Urothelium cell line (cell line): Measurements from ENCODE around the gene CORO1C.

Source experiments
- DNase-seq: peaks from one replicate; pipeline ENCODE4 v3.0.0; 2011; ENCODE audit warnings: low spot score, mixed read lengths
- FAIRE-seq: peaks from 2 replicates; lab custom pipeline; 2011; peaks lifted over from hg19 to GRCh38; lab: Jason Lieb, UNC

CORO1C gene

DNA sequence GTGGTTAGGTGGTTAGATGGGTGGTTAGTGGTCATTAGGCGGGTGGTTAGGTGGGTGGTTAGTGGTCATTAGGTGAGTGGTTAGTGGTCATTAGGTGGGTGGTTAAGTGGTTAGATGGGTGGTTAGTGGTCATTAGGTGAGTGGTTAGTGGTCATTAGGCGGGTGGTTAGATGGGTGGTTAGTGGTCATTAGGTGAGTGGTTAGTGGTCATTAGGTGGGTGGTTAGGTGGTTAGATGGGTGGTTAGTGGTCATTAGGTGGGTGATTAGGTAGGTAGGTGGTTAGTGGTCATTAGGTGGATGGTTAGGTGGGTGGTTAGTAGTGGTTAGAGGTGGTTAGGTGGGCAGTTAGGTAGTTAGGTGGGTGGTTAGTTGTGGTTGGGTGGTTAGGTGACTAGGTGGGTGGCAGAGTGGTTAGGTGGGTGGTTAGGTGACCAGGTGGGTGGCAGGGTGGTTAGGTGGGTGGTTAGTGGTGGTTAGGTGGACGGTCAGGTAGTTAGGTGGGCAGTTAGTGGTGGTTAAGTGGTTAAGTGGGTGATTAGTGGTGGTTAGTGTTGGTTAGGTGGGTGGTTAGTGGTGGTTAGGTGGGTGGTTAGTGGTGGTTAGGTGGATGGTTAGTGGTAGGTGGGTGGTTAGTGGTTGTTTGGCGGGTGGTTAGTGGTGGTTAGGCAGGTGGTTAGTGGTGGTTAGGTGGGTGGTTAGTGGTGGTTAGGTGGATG is 125.5 kb downstream of the CORO1C start:
- no peak for FAIRE-seq
- no peak for DNase-seq

DNA sequence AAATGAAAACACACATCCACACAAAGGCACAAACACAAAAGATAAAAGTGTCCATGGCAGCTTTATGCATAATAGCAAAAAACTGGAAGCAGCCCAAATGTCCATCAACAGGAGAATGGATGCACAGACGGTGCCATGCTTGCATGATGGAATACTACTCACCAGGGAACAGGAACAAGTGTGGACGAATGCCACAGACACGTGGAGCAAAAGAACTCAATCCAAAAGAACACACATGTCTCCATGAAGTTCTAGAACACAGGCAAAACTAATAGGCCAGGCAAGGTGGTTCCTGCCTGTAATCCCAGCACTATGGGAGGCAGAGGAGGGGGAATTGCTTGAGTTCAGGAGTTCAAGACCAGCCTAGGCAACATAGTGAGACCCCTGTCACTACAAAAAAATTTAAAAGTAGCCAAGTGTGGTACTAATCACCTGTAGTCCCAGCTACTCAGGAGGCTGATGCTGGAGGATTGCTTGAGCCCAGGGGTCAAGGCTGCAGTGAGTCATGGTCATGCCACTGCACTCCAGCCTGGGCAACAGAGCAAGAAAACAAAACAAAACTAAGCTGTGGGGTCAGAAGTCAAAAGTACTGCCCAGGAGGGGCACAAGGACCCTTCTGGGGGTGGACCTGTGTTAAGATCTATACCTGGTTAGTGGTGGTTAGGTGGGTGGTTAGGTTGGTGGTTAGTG is 126.2 kb downstream of the CORO1C start:
- FAIRE-seq (no peak), DNase-seq (no peak)

DNA sequence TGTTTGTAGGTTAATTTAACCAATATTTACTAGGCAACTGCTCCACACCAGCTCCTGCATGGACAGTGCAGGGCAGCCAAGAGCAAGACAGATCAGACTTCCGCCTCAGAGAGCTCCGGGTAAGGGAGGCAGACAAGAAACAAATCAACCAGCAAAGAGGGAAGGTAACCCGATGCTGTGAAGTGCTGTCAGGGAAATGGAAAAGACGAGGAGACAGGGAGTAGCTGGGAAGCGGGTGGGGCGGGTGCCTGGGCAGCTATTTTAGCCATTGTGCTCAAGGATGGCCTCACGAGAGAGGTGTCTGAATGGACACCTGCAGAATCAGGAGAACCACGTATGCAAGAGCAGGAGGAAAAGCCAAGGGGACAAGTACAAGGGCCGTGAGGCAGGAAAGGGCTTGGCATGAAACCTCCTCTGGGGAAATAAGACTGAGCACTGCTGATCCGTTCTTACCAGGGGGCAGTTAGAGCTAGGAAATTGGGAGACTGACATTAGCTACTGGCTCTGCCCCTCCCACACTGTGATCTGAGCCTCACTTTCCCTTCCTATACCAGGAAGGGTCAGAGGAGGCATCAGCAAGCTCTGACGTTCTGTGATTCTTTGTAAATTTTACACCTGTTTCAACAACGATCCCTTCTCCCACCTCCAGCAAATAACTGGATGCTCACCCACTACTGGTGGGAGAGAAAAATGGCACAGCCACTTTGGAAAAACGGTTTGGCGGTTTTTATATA is 126.9 kb downstream of the CORO1C start:
- DNase-seq: no peak
- FAIRE-seq: no peak

DNA sequence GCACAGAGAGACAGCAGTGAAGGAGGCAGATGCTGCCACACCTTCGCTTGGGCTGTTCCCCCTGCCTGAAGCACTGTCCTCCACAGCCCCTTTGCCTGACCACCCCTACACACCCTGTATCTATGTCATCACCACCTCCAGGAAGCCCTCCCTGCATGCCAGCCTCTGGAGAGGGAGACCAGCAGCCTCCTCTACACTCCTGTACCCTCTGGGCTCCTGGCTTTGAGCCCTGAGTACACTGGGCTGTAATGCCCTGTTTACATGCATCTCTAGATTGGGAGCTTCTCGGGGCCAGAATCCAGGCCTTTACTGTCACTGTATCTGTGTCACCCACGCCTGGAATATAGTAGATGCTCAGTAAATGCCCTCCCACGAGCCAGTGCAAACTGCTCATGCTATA is 127.6 kb downstream of the CORO1C start:
- no peak for FAIRE-seq

DNA sequence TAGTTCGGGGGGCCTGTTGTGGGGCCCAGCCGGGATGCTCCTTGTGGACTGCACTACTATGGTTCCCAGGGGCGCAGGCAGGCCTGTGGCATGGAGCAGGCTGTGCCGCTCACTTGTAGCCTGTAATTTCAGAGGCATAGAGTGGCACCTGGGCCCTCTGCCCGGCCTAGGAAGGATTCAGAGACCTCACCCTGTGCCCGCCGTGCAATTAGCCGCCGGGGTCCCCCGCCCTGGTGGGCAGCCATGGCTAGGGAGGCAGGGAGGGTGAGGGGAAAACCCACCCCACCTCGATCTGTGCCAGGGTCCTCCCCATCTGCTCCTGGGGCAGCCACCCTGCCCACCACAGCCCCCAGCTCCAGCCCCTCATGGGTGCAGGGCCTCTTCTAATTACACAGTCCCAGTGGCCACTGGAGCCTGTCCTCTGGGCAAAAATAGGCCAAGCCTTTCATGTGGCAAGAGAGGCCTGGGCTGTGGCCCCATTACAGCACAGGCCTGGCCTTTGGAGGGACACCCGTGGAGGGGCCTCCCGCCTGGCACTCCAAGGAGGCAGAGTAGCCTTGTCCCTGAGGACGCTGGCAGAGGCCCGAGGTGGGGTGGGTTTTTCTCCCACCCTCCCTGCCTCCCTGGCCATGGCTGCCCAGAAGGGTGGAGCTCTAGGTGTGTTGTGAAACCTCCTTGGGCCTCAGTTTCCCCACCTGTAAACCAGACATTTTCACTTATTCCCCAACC is 128.2 kb downstream of the CORO1C start:
- DNase-seq (no peak), FAIRE-seq (no peak)

More for the DNA sequence above, 127.6 kb downstream of the CORO1C start:
- DNase-seq: no peak

DNA sequence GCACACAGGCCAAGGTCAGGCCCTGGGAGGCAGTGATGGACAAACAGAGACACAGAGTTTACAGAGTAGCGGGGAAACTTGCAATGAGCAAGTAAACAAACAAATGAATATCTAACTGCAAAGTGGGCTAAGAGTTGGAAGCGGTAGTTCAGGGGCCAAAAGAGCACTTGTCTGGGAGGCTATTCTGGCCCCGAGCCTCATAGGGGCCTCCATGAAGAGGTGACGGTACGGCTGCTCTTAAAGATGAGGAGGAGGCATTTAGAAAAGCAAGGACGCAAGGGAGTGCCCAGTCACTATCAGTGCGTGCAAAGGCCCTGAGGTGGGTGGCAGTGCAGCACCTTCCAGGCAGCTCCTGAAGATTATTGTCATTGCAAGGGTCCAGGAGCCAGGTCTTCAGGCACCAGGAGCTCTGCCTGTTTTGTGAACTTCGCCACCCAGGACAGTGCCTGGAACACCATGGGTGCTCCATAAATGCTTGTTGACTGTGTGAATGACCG is 129.1 kb downstream of the CORO1C start:
- DNase-seq (no peak), FAIRE-seq (no peak)

DNA sequence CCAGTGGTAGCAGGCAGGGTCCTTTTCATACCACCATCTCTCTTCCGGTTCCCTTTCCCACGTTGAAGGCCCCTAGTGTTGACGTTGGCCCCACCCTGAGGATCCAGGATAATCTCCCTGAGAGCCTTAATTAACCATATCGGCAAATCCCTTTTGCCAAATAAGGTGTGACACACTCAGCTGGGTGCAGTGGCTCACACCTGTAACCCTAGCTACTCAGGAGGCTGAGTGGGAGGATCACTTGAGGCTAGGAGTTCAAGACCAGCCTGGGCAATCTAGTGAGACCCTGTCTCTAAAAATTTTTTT is 130.7 kb downstream of the CORO1C start:
- no peak for FAIRE-seq

DNA sequence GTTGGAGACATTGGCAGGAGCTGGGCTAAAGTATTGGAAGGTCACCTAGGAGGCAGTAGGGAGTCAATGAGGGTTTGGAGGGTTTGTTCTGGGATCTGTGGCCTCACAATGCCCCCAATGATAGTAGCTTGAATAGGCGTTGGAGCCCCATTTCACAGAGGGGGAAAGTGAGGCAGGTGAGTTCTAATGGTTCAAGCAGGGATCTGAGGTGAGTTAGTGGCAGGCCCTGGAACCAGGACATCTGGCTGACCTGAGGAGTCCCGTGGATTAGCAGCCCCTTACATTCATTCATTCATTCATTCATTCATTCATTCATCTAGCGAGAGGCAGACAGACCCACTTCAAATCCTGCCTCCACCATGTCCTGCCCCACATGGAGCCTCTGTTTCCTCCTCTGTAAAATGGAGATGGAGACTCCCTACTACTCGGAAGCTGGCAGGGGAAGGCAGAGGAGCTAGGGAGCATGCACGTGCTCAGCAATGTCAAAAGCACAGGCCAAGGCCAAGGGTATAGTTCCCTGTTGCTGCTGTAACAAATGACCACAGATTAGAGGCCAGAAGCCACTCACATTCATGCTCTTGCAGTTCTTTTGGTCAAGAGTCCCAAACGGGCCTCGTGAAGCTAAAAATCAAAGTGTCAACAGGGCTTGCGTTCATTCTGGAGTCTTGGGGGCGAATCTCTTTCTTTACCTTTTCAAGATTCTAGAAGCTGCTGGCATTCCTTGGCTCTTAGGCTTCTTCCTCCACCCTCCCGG is 131.2 kb downstream of the CORO1C start:
- no peak for FAIRE-seq
- DNase-seq: no peak

More for the DNA sequence above, 130.7 kb downstream of the CORO1C start:
- DNase-seq: no peak

DNA sequence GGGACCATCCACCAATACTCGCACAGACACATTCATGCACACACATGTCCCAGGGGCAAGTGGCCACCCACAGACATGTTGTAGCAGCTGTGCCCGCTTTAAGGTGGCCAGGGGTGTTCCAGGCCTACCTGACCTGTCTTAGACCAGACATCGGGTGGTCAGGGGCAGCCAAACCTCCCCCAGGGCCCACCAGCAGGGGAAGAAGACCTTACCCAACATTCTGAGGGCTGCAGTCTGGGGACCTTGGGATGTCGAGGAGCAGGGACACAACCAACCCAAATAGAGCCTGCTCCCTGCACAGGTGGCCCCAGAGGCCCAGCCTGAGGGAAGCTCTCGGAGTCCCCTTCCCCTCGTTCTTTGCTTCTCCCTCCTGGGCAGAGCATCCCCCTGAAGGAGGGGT is 131.8 kb downstream of the CORO1C start:
- no peak for DNase-seq
- no peak for FAIRE-seq

DNA sequence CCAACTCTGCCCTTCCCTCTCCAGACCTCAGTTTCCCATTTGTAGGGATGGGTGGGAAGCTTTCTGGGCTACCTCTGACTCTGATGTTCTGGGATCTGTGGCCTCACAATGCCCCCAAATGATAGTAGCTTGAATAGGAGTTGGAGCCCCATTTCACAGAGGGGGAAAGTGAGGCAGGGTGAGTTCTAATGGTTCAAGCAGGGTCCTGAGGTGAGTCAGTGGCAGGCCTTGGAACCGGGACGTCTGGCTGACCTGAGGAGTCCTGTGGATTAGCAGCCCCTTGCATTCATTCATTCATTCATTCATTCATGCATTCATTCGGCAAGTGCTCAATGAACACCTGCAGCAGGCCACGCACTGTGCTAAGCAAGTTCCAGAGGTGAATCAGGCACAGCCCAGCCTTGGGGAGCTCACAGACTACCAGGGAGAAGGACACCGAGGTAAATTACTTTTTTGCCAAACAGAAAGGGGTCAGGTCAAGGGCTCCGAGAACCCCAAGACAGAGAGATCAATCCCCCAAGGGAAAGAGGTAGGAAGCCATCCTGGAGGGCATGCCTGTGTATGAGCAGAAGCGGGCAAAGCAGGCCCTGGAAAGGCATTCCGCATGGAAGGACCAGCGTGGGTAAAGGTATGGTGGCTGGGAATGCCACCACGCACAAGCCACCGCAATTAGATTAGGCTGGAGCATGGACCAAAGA is 132.6 kb downstream of the CORO1C start:
- no peak for FAIRE-seq

DNA sequence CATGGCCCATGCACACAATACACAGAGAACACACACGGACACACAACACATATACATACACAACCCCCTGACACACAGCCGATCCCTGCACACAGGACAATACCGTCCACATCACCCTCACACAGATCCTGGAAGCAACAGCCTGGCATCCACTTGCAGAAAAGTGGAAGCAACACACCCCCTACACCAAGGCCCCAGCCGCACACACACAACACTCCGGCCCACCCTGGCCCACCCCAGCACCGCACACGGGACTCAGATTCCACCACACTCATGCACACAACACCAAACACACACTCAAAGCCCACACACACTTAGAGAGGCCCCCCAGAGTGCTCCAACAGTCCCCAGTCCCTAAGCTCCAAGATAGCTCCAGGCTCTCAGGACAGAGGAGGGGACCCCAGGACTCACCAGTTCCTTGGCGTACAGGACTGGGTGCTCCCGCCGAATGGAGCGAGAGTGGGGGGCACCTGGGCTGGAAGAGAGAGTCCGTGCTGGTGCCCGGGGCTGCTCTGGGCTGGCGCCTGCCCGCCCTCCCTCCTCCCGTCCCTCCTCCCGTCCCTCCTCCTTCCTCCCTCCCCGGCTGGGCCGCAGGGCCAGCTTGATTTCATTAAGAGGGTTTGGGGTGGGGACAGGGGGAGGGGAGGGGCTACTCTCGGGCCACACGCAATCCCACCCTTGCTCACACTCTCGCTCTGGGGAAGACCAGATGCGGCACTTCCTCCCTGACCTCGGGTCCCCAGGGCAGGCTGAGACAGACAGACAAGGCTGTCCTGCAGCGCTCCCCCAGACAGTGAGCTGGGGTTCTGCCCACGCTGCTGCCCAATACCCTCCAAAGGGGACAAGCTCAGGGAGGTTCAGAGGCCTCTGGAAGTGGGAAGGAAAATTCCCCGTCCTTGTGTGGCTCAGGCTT is 133.5 kb downstream of the CORO1C start, which contains the start of gene TMEM119:
TMEM119 (minus strand) TSS at position 526 of the 913 bp plus-strand sequence. CDS start 5,701 bp downstream, outside the sequence.
- no peak for DNase-seq
- no peak for FAIRE-seq

More for the DNA sequence above, 132.6 kb downstream of the CORO1C start:
- DNase-seq: no peak

DNA sequence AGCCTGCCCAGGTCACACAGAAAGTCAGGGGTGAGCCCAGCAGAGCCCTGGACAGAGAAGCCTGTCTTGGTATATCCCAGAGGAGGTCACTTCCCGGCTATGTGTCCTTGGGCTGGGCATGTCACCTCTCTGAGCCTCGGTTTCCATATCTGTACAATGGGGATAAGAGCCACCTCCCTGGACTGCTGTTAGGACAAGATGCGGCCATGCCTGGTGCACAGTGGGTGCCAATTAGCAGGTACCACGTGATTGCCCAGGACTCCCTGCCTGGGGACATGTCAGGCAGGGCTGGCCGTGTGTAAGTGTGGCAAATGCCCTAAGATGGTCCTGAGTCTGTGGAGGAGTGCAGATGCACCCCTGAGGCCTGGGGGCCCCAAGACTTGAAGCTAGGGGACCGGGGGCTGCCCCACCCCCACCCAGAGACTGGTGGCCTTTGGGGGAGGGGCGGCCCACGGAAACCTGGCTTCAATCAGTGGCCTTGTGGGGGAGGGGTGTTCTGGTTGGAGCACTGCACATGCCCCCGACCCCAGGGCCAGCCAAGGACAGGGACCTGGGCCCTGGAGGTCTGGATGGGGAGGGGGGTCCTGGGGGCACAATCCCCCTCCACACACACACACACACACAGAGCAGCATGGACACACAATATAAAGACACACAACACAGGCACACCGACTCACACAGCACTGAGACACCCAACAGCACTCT is 134.3 kb downstream of the CORO1C start:
- no peak for DNase-seq
- no peak for FAIRE-seq

DNA sequence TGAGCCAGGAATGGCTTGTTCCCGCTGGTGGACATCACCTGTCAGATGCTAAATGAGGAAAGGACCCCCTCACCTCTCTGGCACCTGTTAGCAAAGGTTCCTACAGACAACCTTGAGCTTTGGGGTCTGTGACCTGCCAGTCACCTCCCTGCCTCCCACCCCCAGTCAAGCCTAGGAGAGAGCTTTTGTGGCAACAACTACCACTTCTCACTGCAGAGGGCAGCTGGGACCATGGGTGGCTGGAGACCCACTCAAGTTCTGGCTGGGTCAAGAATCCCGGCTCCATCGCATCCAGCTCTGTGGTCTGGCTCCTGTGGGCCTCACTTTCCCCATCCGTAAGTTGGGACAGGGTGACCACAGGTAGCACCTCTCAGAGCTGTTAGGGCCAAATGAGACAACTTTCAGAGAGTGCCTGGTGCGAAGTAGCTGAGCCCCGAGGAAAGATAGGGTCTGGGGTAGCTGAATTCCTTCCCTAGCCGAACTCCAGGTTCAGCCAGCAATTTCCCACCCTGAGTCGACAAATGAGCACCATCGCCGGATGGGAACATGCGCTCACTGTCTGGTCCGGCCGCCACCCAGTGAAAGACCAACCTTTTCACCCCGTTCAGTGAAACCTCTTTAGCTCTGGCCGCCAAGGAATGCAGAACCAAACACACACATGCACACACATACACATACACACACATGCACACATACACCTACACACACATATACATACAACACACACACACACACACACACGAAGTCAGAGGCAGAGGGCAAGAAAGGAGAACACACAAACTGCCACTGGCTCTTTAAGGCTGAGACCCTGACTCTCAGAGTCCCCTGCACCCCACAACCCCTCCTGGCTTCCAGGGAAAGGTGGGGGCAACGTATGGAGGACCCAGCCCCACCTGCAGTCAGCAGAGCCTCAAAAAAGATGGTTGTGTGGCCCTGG is 135.3 kb downstream of the CORO1C start:
- no peak for FAIRE-seq
- no peak for DNase-seq
